Measurements from ENCODE around the gene MICAL2.
A peak's percentile ranks its signal among the peaks of the same experiment; 100 is the strongest.

The MICAL2 gene

DNA sequence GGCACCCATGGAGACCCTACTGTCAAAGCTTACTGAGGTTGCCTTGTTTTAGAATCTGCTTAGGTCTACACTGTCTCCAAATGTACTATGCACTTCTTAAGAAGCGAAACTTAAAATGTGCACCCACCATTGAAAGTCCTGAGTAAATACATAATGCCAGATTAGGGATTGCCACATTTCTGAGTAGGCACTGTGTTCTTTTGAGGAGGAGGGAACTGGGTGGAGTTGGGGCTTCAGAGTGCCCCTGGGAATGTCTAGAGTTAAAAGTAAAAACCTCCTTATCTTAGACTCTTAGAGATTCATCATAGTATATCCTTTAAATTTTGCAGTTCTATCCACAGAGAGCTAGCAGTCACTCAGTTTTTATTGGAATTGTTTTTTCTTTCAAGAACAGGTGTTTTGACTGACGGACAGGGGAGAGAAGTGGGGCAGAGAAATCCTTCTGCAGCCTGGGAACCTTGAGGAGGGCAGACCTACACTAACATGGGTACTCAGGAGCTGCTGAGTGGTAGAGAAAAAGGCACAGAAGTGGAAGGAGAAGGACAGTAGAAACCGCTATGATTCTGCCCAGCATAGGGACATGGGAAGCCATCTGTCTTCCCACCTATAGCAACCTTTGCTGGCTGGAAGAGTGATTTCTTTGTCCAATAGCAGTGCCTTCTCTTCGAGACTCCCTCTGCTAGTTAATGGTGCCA is 33.4 kb upstream of the MICAL2 start:
- DNase-seq (ENCODE audit: low read depth), result peak; percentile 93

DNA sequence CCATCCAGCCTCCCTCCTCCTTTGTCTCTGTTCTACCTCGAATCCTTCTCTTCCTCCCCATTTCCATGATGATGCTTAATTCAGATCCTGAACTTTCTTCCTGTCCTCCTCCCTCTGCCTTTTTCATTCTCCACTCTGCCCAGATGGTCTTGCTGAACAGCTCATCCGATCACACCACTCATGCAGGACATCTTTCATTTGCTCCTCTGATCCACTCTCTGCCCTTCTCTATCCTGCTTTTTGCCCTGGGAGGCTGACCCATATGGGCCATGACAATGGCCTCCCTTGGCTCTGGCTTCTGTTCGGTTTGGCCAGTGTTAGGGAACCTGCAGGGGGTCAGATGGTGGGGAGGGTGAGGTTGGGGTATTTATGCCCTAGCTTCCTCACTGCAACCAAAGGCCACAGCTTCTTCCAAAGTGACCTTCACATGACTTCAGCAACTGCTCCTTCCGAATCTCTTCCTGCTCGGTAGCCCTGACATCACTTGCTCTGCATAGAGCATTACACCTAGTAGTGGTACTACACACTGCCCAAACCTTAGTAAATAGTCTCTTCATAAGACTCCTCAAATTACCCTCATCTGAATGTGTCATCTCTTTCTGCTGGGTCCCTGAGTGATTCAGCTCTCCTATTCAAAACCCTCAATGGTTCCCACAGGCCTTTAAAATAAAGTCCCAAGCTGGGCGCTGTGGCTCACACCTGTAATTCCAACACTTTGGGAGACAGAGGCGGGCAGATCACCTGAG is 32.7 kb upstream of the MICAL2 start:
- no peak for DNase-seq (ENCODE audit: low read depth)

DNA sequence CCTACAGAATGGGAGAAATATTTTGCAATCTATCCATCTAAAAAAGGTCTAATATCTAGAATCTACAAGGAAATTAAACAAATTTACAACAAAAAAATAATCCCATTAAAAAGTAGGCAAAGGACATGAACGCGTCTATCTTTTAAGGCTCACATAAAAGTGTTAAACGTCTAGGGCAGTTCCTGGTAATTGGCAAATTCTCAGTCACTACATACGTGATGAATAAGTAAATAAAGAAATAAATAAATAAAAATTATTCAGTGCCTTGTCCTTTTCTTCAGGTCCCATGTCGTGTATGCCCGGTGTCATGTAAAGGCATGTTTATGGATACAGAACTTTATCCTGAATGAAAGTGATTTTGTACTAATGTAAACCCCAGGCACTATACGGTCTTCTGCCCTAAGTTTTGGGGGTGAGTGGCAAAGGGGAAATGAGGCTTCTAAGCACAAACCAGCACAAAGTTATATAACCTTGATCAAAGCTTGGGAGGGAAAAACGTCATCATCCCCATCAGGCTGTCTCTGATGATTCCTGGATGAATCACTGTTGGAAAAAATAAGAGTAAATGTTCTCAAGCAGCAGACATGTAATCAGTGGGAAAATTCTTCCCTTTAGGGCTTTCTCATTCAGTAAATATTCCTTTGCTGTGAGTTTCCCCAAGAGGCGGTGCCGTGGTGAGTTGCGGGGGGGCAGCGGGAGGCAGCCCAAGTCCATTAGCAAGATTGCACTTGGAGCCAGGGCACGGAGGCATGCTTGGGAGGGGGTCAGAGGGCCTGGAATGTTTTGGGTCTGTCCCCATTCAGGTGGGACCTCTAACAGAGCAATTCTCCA is 30.4 kb upstream of the MICAL2 start:
- DNase-seq (ENCODE audit: low read depth), result peak; percentile 98

DNA sequence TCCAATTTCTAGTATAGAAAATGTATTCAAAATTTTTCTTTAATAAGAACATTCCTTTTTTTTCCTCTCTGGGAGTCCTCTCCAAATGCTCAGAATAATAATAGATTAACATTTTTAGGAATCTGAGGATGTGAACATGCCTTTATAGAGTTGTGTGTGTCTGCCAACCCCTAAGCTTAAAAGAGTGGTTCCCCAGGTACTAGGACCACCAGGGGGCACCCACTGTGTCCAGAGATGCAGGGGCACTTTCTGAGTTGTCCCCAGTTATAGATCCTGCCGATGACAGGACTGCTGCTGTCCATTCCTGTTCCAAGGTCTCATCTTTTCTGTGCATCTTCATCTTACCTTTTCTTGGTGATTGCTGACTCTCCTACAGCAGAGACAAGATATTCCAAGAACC is 27.0 kb upstream of the MICAL2 start:
- no peak for DNase-seq (ENCODE audit: low read depth)

DNA sequence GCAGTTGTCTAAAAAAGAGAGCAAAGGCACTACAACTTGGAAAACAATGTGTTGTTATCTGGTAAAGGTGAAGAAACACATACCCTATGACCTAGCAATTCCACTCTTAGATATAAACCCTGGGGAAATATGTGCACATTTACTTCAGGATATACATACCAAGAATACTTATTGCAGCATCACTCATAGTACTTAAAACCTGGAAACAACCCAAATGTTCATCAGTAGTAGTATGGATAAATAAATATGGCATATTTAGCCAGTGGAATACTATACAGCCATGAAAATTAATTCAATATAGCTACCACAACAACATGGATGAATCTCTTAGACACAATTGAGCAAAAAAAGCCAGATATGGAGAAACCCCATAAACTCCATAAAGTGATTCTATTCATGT is 26.1 kb upstream of the MICAL2 start:
- peak; percentile 32 for DNase-seq (ENCODE audit: low read depth)

DNA sequence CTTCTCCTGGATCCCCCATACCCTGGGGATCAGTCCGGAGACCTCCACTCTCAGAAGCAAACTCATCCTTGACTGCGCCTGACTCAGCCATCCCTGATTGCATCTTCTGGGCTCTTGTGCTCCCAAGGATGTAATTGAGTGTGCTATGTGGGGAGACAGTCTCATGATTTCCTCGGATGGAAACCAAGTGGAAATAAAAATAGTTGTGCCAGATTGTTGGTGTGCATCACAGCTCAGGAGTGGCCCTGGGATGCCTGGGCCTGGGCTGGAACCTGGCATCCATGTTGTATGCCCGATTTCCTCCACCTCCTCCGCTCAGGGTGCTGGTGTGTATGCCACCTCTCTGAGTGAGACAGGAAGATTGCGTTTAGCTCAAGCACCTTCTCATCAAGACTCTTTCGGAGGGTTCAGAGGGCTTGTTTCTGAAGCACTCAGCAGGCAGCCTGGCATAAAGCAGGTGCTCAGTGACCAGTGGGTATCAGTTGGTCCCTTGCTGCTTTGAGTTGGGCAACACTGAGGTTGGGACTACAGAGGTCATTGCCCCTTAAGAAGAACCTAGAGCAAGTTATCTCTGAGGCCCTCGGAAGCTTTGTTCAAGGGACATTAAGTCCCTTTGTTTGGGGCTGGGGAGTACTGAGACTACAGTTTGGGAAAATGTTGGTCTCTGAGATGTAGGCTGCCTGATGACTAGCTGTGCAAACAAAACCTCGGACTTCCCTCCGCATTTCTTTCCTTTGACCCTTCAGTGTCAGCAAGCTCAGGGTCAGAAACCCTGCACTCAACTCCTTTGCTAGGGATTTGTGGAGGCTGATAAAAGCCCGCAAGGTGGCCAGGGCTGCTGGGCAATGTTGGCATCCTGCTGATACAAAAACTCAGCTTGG is 24.8 kb upstream of the MICAL2 start:
- DNase-seq (ENCODE audit: low read depth), result peak; percentile 13

DNA sequence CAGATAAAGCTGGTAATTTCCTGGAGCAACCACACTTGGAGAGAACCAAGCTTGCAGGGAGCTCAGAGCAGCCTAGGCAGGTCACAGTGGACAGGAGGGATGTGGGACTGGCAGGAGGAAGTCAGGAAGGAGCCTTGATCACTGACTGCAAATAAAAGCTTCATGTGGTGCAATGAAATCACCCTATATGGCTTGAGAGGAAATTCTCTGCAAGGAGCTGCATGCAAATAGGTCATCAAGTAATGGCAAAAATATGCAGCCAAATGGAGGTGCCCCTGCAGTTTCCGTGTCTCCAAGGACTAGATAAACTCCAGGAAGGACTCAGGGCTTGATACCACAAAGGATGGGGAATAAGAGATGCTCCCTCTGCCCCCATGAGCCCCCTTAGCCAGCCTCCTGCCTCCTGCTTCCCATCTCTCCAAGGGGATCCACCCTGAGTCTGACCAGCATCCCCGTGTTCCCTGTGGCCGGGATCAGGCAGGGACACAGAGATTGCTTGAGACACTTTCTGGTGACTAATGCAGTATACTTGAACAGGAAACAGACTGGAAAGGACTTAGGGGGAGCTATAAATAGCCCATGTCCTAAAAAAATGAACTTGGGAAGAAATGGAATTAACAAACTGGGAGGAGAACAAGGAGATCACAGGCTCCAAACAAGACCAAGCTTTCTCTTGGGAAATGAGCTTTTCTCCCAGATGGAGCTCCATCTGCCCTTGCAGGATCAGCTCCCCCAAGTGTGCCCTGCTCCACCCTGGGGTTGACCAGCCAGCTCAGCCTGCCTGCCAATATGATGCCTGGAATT is 23.9 kb upstream of the MICAL2 start:
- DNase-seq (ENCODE audit: low read depth), result peak; percentile 93

DNA sequence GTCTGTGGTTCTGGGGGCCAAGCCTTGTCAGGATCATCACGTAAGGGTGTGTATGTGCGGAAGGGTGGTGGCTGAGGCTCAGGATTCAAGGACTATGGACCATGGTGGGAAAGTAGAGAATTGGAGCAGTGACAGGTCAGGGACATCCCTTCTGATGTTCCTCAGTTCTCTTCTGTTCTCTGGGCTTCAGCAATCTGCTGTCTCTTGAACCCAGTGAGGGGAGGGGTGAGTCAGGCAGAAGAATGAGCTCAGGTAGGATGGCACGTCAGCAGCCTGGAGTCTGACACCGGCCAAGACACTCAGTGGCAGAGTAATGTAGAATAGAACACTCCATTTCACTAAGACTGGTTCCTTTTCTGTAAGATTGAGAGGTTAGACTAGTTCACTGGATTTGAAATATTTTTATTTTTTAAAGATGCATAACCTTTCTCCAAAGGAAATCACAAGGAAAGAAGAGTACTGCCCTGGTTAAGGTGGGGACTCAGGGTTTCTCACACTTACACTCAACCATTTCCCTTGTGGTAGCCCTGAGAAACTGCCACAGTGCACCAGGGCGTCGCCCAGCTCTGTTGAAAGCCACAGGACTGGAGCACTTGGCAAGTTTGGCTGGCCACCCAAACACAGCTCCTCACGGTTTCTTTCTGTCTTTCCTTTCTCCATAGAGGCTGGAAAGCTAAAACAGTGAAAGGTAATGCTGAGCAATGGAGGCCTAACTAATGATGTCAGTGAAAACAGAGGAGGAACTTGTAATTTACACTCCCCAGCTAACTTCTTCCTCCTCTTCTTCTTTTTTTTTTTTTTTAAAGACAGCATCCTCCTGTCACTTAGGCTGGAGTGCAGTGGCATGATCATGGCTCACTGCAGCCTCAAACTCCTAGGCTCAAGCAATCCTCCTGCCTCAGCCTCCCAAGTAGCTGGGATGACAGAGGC is 23.1 kb upstream of the MICAL2 start:
- DNase-seq (ENCODE audit: low read depth), result peak; percentile 16

DNA sequence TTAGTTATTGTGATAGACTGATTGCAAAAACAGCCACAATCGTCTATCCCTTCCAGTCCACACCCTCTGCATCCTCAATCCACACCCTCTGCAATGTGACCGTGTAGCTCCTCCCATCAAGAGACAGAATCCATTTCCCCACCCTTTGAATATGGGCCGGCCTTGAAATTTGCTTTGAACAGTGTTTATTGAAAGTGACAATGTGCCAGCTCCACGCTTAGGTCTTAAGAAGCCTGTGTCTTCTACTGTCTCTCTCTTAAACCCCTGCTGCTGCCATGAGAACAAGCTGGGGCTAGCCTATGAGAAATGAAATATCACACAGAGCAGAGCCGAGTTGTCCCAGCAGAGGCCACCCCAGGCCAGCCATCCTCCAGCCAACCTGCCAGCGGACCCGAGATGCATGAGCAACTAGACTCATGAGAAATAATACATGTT is 22.3 kb upstream of the MICAL2 start:
- DNase-seq (ENCODE audit: low read depth), result no peak

DNA sequence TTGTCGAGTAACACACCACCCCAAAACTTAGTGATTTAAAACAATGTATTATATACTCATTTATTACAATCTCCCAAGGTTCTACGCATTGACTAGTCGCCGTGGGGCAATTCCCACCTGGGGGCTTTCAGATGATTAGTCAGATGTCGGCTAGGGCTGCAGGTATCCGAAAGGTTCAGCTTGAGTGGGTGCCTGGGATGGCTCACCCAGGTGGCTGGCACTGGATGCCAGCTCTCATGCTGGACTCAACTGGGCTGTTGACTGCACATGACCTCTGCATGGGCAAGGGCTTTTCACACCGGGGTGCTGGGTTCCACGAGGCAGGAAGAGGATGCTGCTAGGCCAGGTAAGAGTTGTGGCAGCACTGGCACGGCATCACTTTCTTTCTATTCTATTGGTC is 21.9 kb upstream of the MICAL2 start:
- no peak for DNase-seq (ENCODE audit: low read depth)

DNA sequence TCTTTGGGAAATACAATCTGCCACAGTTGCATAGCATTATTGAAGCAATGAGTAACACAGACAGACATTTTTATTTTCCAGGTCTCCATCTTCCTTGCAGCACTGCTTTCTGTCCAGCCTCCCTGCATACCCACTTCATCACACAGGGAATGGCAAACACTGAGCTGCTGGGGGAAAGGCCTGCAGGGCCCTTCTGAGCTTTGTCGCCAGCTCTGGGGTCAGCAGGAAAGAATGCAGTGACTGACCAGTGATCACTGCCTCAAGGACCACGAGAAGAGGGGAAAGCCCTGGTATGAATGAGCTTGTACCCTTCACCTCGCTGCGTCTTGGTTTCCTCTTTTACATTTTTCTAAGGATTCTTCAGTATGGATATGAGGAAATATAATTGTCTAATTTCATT is 21.3 kb upstream of the MICAL2 start:
- DNase-seq (ENCODE audit: low read depth), result no peak

DNA sequence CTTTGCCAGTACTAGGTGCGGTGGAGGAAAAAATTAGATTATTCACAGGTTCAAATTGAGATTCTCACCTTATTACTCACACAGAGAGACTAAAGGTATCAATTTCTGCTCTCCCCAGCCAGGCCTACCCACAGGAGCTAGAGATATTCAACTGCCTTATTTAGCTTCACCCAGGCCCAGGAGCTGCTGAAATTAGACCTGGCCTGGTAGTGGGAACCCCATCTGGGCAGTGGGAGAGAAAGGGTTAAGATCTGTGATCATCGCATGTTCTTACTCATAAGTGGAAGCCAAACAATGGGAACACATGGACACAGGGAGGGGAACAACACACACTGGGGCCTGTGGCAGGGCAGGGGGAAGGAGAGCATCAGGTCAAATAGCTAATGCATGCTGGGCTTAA is 20.9 kb upstream of the MICAL2 start:
- no peak for DNase-seq (ENCODE audit: low read depth)

DNA sequence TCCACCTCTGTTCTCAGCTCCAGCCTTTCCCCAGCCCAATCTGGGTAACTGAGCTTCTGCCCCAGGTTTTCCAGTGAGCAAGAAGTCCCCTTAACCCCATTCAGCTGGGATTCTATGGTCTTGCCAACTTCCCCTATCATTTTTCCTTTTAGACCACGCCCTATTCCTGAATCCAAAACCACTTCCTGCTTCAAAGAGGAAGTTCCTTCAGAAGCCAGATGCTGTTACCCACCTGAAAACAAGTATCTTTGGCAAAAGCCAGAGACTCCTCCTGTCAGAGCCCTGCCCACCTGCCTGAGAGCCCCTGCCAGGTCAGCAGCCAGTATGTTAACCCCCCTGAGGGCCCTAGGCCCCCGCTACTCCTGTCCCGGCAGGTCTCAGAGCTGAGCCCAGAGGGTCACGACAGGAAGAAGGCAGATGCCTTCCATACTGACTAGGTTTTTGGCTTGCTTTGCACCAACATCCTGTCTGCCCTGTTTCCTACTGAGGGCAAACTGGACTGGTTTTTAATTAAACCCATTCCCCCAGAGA is 20.3 kb upstream of the MICAL2 start:
- no peak for DNase-seq (ENCODE audit: low read depth)

DNA sequence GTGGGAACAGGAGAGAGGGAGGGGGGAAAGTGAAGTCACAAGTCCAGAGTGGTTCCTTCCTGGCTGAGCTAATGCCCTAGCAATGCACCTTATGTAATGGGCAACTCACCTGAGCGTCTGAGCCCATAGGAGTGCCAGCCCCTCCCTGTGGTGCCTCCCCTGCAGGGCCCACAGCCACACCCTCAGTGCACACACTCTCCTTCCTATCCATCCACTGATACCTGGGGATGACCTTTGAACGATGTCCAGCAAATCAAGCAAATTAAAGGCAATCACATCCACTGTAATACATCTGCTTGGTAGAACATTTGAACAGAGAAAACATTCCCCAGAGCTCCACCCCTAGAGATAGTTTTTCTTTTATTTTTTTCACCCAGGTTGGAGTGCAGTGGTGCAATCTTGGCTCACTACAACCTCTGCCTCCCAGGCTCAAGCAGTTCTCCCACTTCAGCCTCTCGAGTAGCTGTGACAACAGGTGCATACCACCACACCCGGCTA is 19.6 kb upstream of the MICAL2 start:
- DNase-seq (ENCODE audit: low read depth), result no peak

DNA sequence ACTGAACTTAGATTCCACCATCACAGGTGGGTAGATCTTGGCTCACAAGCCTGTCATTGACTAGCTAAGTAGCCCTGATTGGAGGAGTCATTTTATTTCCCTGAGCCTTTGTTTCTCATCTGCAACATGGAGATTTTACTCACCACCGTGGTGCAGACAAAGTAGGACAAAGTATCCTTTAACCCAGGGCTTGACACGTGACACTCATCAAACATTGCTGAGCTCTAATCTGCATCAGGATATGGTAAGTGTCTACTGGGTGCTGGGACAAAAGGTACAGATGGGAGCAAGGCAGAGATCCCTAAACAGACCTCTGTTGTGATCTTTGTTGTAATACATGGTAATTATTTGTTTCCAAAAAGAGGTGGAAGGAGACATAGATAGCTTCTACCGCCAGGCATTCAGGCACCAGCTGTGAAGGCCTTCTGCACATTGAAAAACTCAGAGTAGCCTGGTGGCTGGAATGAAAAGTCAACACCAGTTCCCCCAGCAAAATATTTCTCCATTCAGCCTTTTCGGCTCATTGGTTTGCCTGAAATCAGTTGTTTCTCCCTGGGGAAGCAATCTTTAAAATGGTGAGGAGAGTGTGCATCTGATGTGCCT is 18.3 kb upstream of the MICAL2 start:
- no peak for DNase-seq (ENCODE audit: low read depth)

DNA sequence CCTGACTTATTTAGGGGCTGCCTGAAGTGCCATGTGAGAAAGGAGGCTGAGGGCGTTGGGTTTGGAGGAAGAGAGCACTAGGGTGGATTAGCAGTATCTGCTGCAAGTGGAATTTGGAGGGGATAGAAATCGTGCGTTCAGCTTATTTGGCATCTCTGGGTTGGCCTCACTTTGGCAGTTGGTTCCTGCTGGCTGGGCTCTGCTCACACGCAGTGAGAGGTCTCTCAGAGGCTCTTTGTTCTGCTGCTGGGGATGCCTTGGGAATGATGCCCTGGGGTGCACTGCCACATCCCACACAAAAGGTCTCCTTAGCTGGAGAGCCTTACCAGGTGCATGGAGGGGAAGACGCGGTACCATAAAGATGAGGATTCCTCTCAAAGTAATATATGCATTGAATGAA is 17.7 kb upstream of the MICAL2 start:
- DNase-seq (ENCODE audit: low read depth), result no peak

DNA sequence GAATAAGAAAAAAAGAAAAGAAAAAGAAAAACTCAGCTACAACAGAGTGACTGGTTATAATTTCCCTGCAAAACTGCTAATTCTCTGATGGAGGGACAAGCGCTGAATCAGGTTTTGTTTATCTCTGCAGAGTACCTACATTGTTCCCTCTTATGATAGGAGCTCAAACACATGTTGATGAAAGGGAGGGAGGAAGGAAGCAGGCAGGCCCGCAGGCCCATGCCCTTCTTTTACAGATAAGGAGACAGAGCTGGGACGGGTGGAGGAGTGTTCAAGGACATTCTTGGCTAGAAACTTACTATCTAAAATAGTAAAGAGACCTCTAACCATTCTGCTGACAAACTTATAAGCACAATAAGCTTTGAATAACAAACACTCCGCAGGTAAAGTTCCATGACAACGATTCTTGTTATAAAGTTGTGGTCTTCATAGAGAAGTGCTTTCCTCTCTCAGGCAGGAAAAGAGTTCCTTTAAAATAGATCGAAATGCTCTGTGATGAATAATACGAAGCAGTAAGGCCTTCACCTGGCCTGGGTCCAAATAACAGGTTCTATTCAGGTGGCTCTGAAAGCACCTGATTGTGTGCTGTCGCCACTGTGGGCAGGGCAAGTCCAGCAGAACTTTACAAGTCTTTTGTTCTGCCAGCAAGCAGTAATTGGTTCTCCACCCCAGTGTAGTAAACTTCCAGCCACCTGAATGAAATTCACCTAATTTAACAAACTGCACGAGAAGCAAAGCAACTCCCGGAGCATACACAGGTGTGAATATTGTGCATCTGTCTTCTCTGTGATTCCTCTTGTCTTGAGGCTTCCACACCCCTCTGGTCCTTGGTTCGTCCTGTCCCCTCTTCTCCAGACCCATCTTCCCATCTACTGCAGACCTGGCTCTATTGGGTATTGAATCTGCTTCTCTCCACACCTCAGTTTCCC is 15.3 kb upstream of the MICAL2 start:
- DNase-seq (ENCODE audit: low read depth), result no peak

DNA sequence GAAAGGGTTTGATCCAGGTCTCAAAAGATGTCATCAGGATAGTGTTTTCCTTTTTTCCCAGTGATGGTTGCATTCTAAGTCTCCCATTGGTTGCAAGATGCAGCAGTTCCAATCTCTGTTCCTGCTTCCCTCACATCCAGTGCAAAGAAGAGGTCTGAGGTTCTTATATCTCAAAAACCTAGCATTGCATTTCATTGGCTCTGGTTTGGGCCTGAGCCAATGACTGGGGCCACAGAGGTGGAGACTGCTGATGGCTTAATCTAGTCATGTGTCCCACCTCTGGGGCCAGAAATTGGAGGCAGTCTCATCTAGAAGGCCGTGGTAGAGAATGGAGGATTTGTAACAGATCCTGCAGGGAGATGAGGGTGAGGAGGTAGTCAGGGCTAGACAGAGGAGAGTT is 13.2 kb upstream of the MICAL2 start:
- no peak for DNase-seq (ENCODE audit: low read depth)

Measured in amniotic epithelial cell (primary cell).